Astrocyte (in vitro differentiated cells and primary cell): ENCODE results near the gene CRYBG1. TPM values are rescaled to one million over a fixed set of nuclear protein-coding genes. Genes with fewer than 3 reads are reported as not detected.

Experiments used
- DNase-seq: peaks from one replicate; pipeline ENCODE4 v3.0.0-alpha.2; 2010; ENCODE audit warnings: low read depth
- FAIRE-seq: peaks from 2 replicates; lab custom pipeline; 2011; peaks lifted over from hg19 to GRCh38; lab: Jason Lieb, UNC
- H2AFZ ChIP-seq: 2 replicates; pipeline ENCODE4 v1.6.0; 2012; ENCODE audit warnings: low read depth, low read length, inconsistent platforms
- H3K27ac ChIP-seq: 2 replicates; pipeline ENCODE4 v1.5.1; 2011; ENCODE audit warnings: low read depth, low read length, inconsistent platforms
- H3K27me3 ChIP-seq: 2 replicates; pipeline ENCODE4 v1.6.0; 2011; ENCODE audit warnings: low read length, inconsistent platforms; ENCODE audit not compliant: insufficient read depth
- H3K36me3 ChIP-seq: 2 replicates; pipeline ENCODE4 v1.5.1; 2011; ENCODE audit warnings: low read length, inconsistent platforms; ENCODE audit not compliant: insufficient read depth
- H3K4me1 ChIP-seq: 2 replicates; pipeline ENCODE4 v1.5.1; 2011; ENCODE audit warnings: low read length, inconsistent platforms; ENCODE audit not compliant: insufficient read depth
- H3K4me2 ChIP-seq: 2 replicates; pipeline ENCODE4 v1.6.0; 2012; ENCODE audit warnings: low read length, inconsistent platforms
- H3K4me3 ChIP-seq: 2 replicates; pipeline ENCODE4 v1.5.1; 2011; ENCODE audit warnings: low read depth, mild to moderate bottlenecking, low read length, inconsistent platforms; ENCODE audit not compliant: insufficient read depth
- H3K79me2 ChIP-seq: 2 replicates; pipeline ENCODE4 v1.6.0; 2012; ENCODE audit warnings: mild to moderate bottlenecking, low read length, inconsistent platforms; ENCODE audit not compliant: insufficient read depth
- H3K9ac ChIP-seq: 2 replicates; pipeline ENCODE4 v1.6.0; 2012; ENCODE audit warnings: mild to moderate bottlenecking, low read length, inconsistent platforms
- H3K9me3 ChIP-seq: 2 replicates; pipeline ENCODE4 v1.5.1; 2012; ENCODE audit warnings: low read depth, mild to moderate bottlenecking, low read length, inconsistent platforms; ENCODE audit not compliant: insufficient read depth
- H4K20me1 ChIP-seq: 2 replicates; pipeline ENCODE4 v1.6.0; 2012; ENCODE audit warnings: low read length, inconsistent platforms; ENCODE audit not compliant: insufficient read depth
- H3K27ac Mint-ChIP-seq: one replicate; pipeline ENCODE4 v1.8.0; 2021; ENCODE audit warnings: mild to moderate bottlenecking, mixed read lengths; ENCODE audit not compliant: unreplicated experiment
- H3K27me3 Mint-ChIP-seq: one replicate; pipeline ENCODE4 v1.8.0; 2021; ENCODE audit warnings: low read depth, mixed read lengths; ENCODE audit not compliant: unreplicated experiment
- H3K36me3 Mint-ChIP-seq: one replicate; pipeline ENCODE4 v1.8.0; 2021; ENCODE audit warnings: low read depth, mixed read lengths; ENCODE audit not compliant: unreplicated experiment
- H3K4me1 Mint-ChIP-seq: one replicate; pipeline ENCODE4 v1.8.0; 2021; ENCODE audit warnings: low read depth, mixed read lengths; ENCODE audit not compliant: unreplicated experiment
- H3K4me3 Mint-ChIP-seq: one replicate; pipeline ENCODE4 v1.8.0; 2021; ENCODE audit warnings: mild to moderate bottlenecking, moderate library complexity, mixed read lengths; ENCODE audit not compliant: unreplicated experiment
- H3K9me3 Mint-ChIP-seq: one replicate; pipeline ENCODE4 v1.8.0; 2021; ENCODE audit warnings: mild to moderate bottlenecking, mixed read lengths; ENCODE audit not compliant: unreplicated experiment
- CTCF ChIP-seq: IDR thresholded peaks from 2 replicates; pipeline ENCODE4 v1.5.1; 2011; ENCODE audit warnings: low read depth, mild to moderate bottlenecking, inconsistent platforms, low read length, moderate library complexity; ENCODE audit not compliant: insufficient read depth
- EZH2 ChIP-seq: IDR thresholded peaks from 2 replicates; pipeline ENCODE4 v1.6.1; 2012; ENCODE audit warnings: mild to moderate bottlenecking, low read length, inconsistent platforms; ENCODE audit not compliant: insufficient read depth
- total RNA-seq: library from RNA; stranded (reverse); gene quantifications from 2 replicates; pipeline ENCODE4 v1.2.1, GENCODE V29; 2021

The CRYBG1 gene
- total RNA-seq, 1 donor from 2014 or later: 0.64 TPM

GRCh38 chr6:106614592-106615257 lies 254.2 kb downstream of the CRYBG1 start:
- Histone ChIP-seq H3K79me2 (no peaks in the 10 kb centered on the region), H3K4me3 (no peak overlapping the region), H3K27ac (no peak overlapping the region), H2AFZ (no peak overlapping the region), H4K20me1 (no peaks in the 10 kb centered on the region), H3K4me1 (no peaks in the 10 kb centered on the region), H3K27me3 (no peaks in the 10 kb centered on the region), H3K4me2 (no peak overlapping the region), H3K9me3 (no peaks in the 10 kb centered on the region), H3K36me3 (no peaks in the 10 kb centered on the region), H3K9ac (no peak overlapping the region)
- no peaks in the 10 kb centered on the region for H3K4me1 Mint-ChIP-seq
- H3K27ac Mint-ChIP-seq: no peak overlapping the region
- peaks cover 2% of the 10 kb centered on the region for H3K36me3 Mint-ChIP-seq
- H3K27me3 Mint-ChIP-seq: no peaks in the 10 kb centered on the region
- DNase-seq (no peak), FAIRE-seq (no peak)
- H3K4me3 Mint-ChIP-seq: no peak overlapping the region
- H3K9me3 Mint-ChIP-seq: no peaks in the 10 kb centered on the region
- TF ChIP-seq EZH2 (no peak), CTCF (no peak)

GRCh38 chr6:106617302-106617701 lies 256.8 kb downstream of the CRYBG1 start:
- Histone ChIP-seq H3K4me2 (no peak overlapping the region), H3K79me2 (no peaks in the 10 kb centered on the region), H3K4me1 (no peaks in the 10 kb centered on the region), H2AFZ (no peak overlapping the region), H3K9me3 (no peaks in the 10 kb centered on the region), H3K27ac (no peak overlapping the region), H3K4me3 (no peak overlapping the region), H3K27me3 (no peaks in the 10 kb centered on the region), H3K36me3 (no peaks in the 10 kb centered on the region), H4K20me1 (no peaks in the 10 kb centered on the region), H3K9ac (no peak overlapping the region)
- no peaks in the 10 kb centered on the region for H3K27me3 Mint-ChIP-seq
- no peaks in the 10 kb centered on the region for H3K9me3 Mint-ChIP-seq
- DNase-seq: no peak
- no peak for FAIRE-seq
- no peak for TF ChIP-seq CTCF
- no peak for TF ChIP-seq EZH2
- no peak overlapping the region for H3K27ac Mint-ChIP-seq
- peaks cover 2% of the 10 kb centered on the region for H3K36me3 Mint-ChIP-seq
- H3K4me3 Mint-ChIP-seq: no peak overlapping the region
- H3K4me1 Mint-ChIP-seq: peaks cover 7% of the 10 kb centered on the region

- Mint-ChIP-seq H3K4me3 (no peak overlapping the region), H3K27ac (no peak overlapping the region), H3K9me3 (peaks cover under 1% of the 10 kb centered on the region), H3K27me3 (no peaks in the 10 kb centered on the region), H3K4me1 (peaks cover 7% of the 10 kb centered on the region), H3K36me3 (peaks cover 5% of the 10 kb centered on the region)
- no peak overlapping the region for H3K27ac ChIP-seq
- H3K79me2 ChIP-seq: no peaks in the 10 kb centered on the region
- H3K4me2 ChIP-seq: no peak overlapping the region
- H3K27me3 ChIP-seq: no peaks in the 10 kb centered on the region
- H4K20me1 ChIP-seq: no peaks in the 10 kb centered on the region
- no peak overlapping the region for H2AFZ ChIP-seq
- FAIRE-seq (no peak), DNase-seq (no peak)
- H3K36me3 ChIP-seq: no peaks in the 10 kb centered on the region
- TF ChIP-seq EZH2 (no peak), CTCF (no peak)
- no peak overlapping the region for H3K4me3 ChIP-seq
- H3K9ac ChIP-seq: no peak overlapping the region
- no peaks in the 10 kb centered on the region for H3K4me1 ChIP-seq
- H3K9me3 ChIP-seq: no peaks in the 10 kb centered on the region
Observed at GRCh38 chr6:106617857-106618256, 257.3 kb downstream of the CRYBG1 start.
